Ovary (tissue), 9 donors: ENCODE data around the gene RAB15. TPM values are rescaled to one million over a fixed set of nuclear protein-coding genes. Genes with fewer than 3 reads are reported as not detected.

ENCODE experiments used
- DNase-seq, 5 donors: peaks; one replicate each; pipeline ENCODE4 v3.0.0-alpha.2; 2019 to 2020
- H3K27ac ChIP-seq, 2 donors: fragments of 200-600 bp; one replicate each; pipeline versions ENCODE4 v1.5.1 to v1.8.0; 2019 to 2022
- H3K27me3 ChIP-seq: fragments of 200-600 bp; one replicate; pipeline ENCODE4 v1.8.0; 2022
- H3K36me3 ChIP-seq: fragments of 200-600 bp; sonication (generic); one replicate; pipeline ENCODE4 v1.5.1; 2019
- H3K4me1 ChIP-seq: one replicate; pipeline ENCODE4 v1.8.1; 2013; ENCODE audit warnings: mild to moderate bottlenecking, moderate library complexity; ENCODE audit not compliant: insufficient read depth
- H3K4me3 ChIP-seq: fragments of 200-600 bp; sonication (generic); one replicate; pipeline ENCODE4 v1.5.1; 2017
- H3K9me3 ChIP-seq, 2 donors: fragments of 200-600 bp in 1 of 2; sonication (generic) in 1 of 2; one replicate each; pipeline versions ENCODE4 v1.5.1 to v1.8.1; 2013 to 2019; ENCODE audit warnings: mild to moderate bottlenecking in 1 of 2, moderate library complexity in 1 of 2
- CTCF ChIP-seq, 3 donors: fragments of 450-650 bp in 2 of 3; fragments of 200-600 bp in 1 of 3; IDR thresholded peaks; one replicate each; pipeline versions ENCODE4 v1.5.1 to v1.8.0; 2016 to 2022; ENCODE audit warnings: antibody characterized with exemption in 3 of 3, mild to moderate bottlenecking in 1 of 3
- EP300 ChIP-seq: sonication (generic); formaldehyde crosslinking; IDR thresholded peaks from one replicate; pipeline ENCODE4 v1.6.1; 2017; ENCODE audit warnings: antibody characterized with exemption
- POLR2A ChIP-seq: fragments of 450-650 bp; IDR thresholded peaks from one replicate; pipeline ENCODE4 v1.6.1; 2017; ENCODE audit warnings: antibody characterized with exemption, mild to moderate bottlenecking, moderate library complexity
- WGBS, 3 donors: extraction: QIAGEN DNeasy Blood & Tissue Kit in 1 of 3; methylation state at CpG; one replicate each; pipeline versions ENCODE4 v1.1.5 to v1.1.7; 2013 to 2017; 5-methylcytosine and 5-hydroxymethylcytosine counted together
- intact Hi-C, 4 donors: fragments of 100-400 bp; cut with DNase I; formaldehyde crosslinking; loops; one replicate each; pipeline versions ENCODE4 v1.11.0 to v1.15.1; 2022 to 2023
- polyA plus RNA-seq, 2 donors: library from polyadenylated mRNA; stranded (reverse); fragments of 200-250 nt in 1 of 2; fragments of 350-450 nt in 1 of 2; fragmentation: Illumina TruSeq in 1 of 2; extraction: RNeasy Lipid Tissue Mini Kit (QIAGEN cat#74804) in 1 of 2; gene quantifications; one replicate each; pipeline ENCODE4 v1.2.3, GENCODE V29; 2013 to 2014
- total RNA-seq, 7 donors: library from RNA; depleted of rRNA in 2 of 7; stranded (reverse); fragments of >200 nt in 2 of 7; fragmentation: NEBNext Ultra II Directional in 3 of 7; extraction: Animal tissue kit (Norgen Biotek cat#: 25700) in 3 of 7; gene quantifications; one replicate each; pipeline versions ENCODE4 v1.1.0 to v1.2.4, GENCODE V29; 2016 to 2023
- donor health status: DM: no; HTN: no; CAD: no; lungs with moderate emphysema.
- donor health status: DM: no; HTN: no; CAD: no.
- donor health status: Bipolar disorder and iron deficiency.
- donor health status: DM: yes; HTN: yes; CAD: no.
- donor health status: DM: no; HTN: no; CAD: no.
- donor health status: DM: yes; HTN: yes; CAD: no.

Gene RAB15
- total and polyA plus RNA-seq, 9 donors: 0.83 to 5.7 (median 2.5) TPM

- Histone ChIP-seq H3K27me3 (no peaks in the 10 kb centered on the region), H3K27ac (peak overlapping the region in 1 of 2 donors; percentile 13), H3K36me3 (no peaks in the 10 kb centered on the region), H3K4me1 (peaks cover 18% of the 10 kb centered on the region), H3K4me3 (no peak overlapping the region), H3K9me3 (no peaks in the 10 kb centered on the region)
- DNase-seq: no peak
- intact Hi-C loops: loop anchor here in 1 of 4 donors (10.0 kb wide), 1 partner anchor 260 kb away; no protein-coding TSS in a partner anchor
- 0 to 9% (median 5%) methylated on average over 1 of the region's 1 CpG for WGBS, 3 donors
- TF ChIP-seq POLR2A (no peak), CTCF (IDR thresholded peaks at IDR 0.05) (no peak), EP300 (no peak)
These were observed 37.7 kb downstream of the RAB15 start for GRCh38 chr14:64934338-64934929.

GRCh38 chr14:64932231-64932630 is 39.9 kb downstream of the RAB15 start:
- Histone ChIP-seq H3K36me3 (no peaks in the 10 kb centered on the region), H3K4me3 (no peak overlapping the region), H3K9me3 (no peaks in the 10 kb centered on the region), H3K4me1 (peaks cover 17% of the 10 kb centered on the region), H3K27me3 (no peaks in the 10 kb centered on the region), H3K27ac (no peak overlapping the region)
- intact Hi-C loops: loop anchor here in 1 of 4 donors (10.0 kb wide), 1 partner anchor 257 kb away; no protein-coding TSS in a partner anchor
- TF ChIP-seq CTCF (IDR thresholded peaks at IDR 0.05) (no peak), POLR2A (no peak), EP300 (no peak)
- DNase-seq: no peak

- no peaks in the 10 kb centered on the region for H3K27me3 ChIP-seq
- H3K4me1 ChIP-seq: peaks cover 13% of the 10 kb centered on the region
- no peaks in the 10 kb centered on the region for H3K36me3 ChIP-seq
- H3K9me3 ChIP-seq: no peaks in the 10 kb centered on the region
- intact Hi-C loops: loop anchor here in 1 of 4 donors (10.0 kb wide), 1 partner anchor 256 kb away; no protein-coding TSS in a partner anchor
- DNase-seq: no peak
- 40 to 69% (median 48%) methylated on average over 2 of the region's 2 CpGs for WGBS, 3 donors
- H3K27ac ChIP-seq: no peak overlapping the region
- TF ChIP-seq CTCF (IDR thresholded peaks at IDR 0.05): no peak
- TF ChIP-seq POLR2A: no peak
- TF ChIP-seq EP300: no peak
- H3K4me3 ChIP-seq: no peak overlapping the region
These were observed 41.0 kb downstream of the RAB15 start for GRCh38 chr14:64931123-64931522.

GRCh38 chr14:64930085-64930843 is 41.9 kb downstream of the RAB15 start:
- H3K4me1 ChIP-seq: peaks cover 13% of the 10 kb centered on the region
- no peak for TF ChIP-seq CTCF (IDR thresholded peaks at IDR 0.05)
- TF ChIP-seq EP300: no peak
- DNase-seq: no peak
- H3K9me3 ChIP-seq: no peaks in the 10 kb centered on the region
- intact Hi-C loops: loop anchor here in 1 of 4 donors (10.0 kb wide), 1 partner anchor 255 kb away; no protein-coding TSS in a partner anchor
- H3K27ac ChIP-seq: no peak overlapping the region
- no peaks in the 10 kb centered on the region for H3K36me3 ChIP-seq
- H3K4me3 ChIP-seq: no peak overlapping the region
- no peaks in the 10 kb centered on the region for H3K27me3 ChIP-seq
- 44 to 60% (median 55%) methylated on average over 3 of the region's 3 CpGs for WGBS, 3 donors
